Measurements from ENCODE around the gene PDLIM4.

The PDLIM4 gene

GRCh38 chr5:132238169-132238744, 19.2 kb upstream of the PDLIM4 start:
- no peaks in the 10 kb centered on the region for H3K27me3 ChIP-seq
- peaks cover 3 to 24% (median 14%) of the 10 kb centered on the region in 11 experiments; a peak in 19 of 22 replicates for H3K9me3 ChIP-seq (replicated peaks in 1 of 11)
- no peak for TF ChIP-seq Cebpa-rat (IDR thresholded peaks at IDR 0.05)
- no peak overlapping the region for H3K27ac ChIP-seq
- H3K36me3 ChIP-seq: no peaks in the 10 kb centered on the region
- H3K4me2 ChIP-seq: no peak overlapping the region
- no peaks in the 10 kb centered on the region for H4K20me1 ChIP-seq
- H3K9ac ChIP-seq: no peak overlapping the region
- H3K4me1 ChIP-seq: peaks cover 11 to 19% (median 14%) of the 10 kb centered on the region in 10 experiments; a peak in 16 of 20 replicates
- no peak overlapping the region for H3K4me3 ChIP-seq

- no peaks in the 10 kb centered on the region for H3K36me3 ChIP-seq
- no peak overlapping the region for H3K9ac ChIP-seq
- H3K4me2 ChIP-seq: no peak overlapping the region
- no peaks in the 10 kb centered on the region for H4K20me1 ChIP-seq
- H3K27me3 ChIP-seq: no peaks in the 10 kb centered on the region
- H3K27ac ChIP-seq: no peak overlapping the region
- peaks cover 10 to 31% (median 21%) of the 10 kb centered on the region in 11 experiments for H3K9me3 ChIP-seq (replicated peaks in 1 of 11)
- H3K4me3 ChIP-seq: no peak overlapping the region
- H3K4me1 ChIP-seq: peaks cover 11 to 23% (median 17%) of the 10 kb centered on the region in 10 experiments; a peak in 16 of 20 replicates
- no peak for TF ChIP-seq Cebpa-rat (IDR thresholded peaks at IDR 0.05)
Observed at GRCh38 chr5:132238901-132239500, 18.5 kb upstream of the PDLIM4 start.

- Histone ChIP-seq H3K4me1 (peaks cover 11 to 23% (median 17%) of the 10 kb centered on the region in 10 experiments; a peak in 16 of 20 replicates), H3K27ac (no peak overlapping the region), H3K9me3 (replicated peaks in 1 of 11) (peaks cover 18 to 39% (median 29%) of the 10 kb centered on the region in 11 experiments), H4K20me1 (no peaks in the 10 kb centered on the region), H3K36me3 (no peaks in the 10 kb centered on the region), H3K4me2 (no peak overlapping the region), H3K27me3 (no peaks in the 10 kb centered on the region), H3K4me3 (no peak overlapping the region), H3K9ac (no peak overlapping the region)
- no peak for TF ChIP-seq Cebpa-rat (IDR thresholded peaks at IDR 0.05)
Observed at GRCh38 chr5:132239776-132240175, 17.7 kb upstream of the PDLIM4 start.

GRCh38 chr5:132243366-132243977, 14.0 kb upstream of the PDLIM4 start:
- Histone ChIP-seq H3K36me3 (no peaks in the 10 kb centered on the region), H3K27ac (no peak overlapping the region), H3K9ac (no peak overlapping the region), H3K9me3 (replicated peaks in 1 of 11) (peaks cover 45 to 69% (median 54%) of the 10 kb centered on the region in 11 experiments), H4K20me1 (no peaks in the 10 kb centered on the region), H3K4me3 (no peak overlapping the region), H3K4me2 (peak overlapping the region in 7 of 11 experiments; percentile 4 to 38 (median 10); a peak in 9 of 22 replicates), H3K4me1 (peaks cover 3 to 15% (median 9%) of the 10 kb centered on the region in 10 experiments; a peak in 14 of 20 replicates), H3K27me3 (no peaks in the 10 kb centered on the region)
- no peak for TF ChIP-seq Cebpa-rat (IDR thresholded peaks at IDR 0.05)

- Histone ChIP-seq H3K36me3 (no peaks in the 10 kb centered on the region), H3K4me3 (no peak overlapping the region), H3K9ac (no peak overlapping the region), H3K4me1 (peaks cover 3 to 15% (median 9%) of the 10 kb centered on the region in 10 experiments; a peak in 14 of 20 replicates), H4K20me1 (no peaks in the 10 kb centered on the region), H3K4me2 (no peak overlapping the region), H3K9me3 (replicated peaks in 1 of 11) (peaks cover 45 to 67% (median 54%) of the 10 kb centered on the region in 11 experiments), H3K27me3 (no peaks in the 10 kb centered on the region), H3K27ac (no peak overlapping the region)
- no peak for TF ChIP-seq Cebpa-rat (IDR thresholded peaks at IDR 0.05)
Observed at GRCh38 chr5:132245593-132245992, 11.9 kb upstream of the PDLIM4 start.

GRCh38 chr5:132246806-132247205, 10.7 kb upstream of the PDLIM4 start:
- no peak overlapping the region for H3K27ac ChIP-seq
- H4K20me1 ChIP-seq: no peaks in the 10 kb centered on the region
- H3K4me2 ChIP-seq: no peak overlapping the region
- H3K36me3 ChIP-seq: no peaks in the 10 kb centered on the region
- peaks cover 42 to 61% (median 47%) of the 10 kb centered on the region in 11 experiments for H3K9me3 ChIP-seq (replicated peaks in 1 of 11)
- H3K27me3 ChIP-seq: no peaks in the 10 kb centered on the region
- no peak overlapping the region for H3K9ac ChIP-seq
- no peak overlapping the region for H3K4me3 ChIP-seq
- peaks cover 3 to 15% (median 12%) of the 10 kb centered on the region in 10 experiments; a peak in 15 of 20 replicates for H3K4me1 ChIP-seq
- TF ChIP-seq Cebpa-rat (IDR thresholded peaks at IDR 0.05): no peak

GRCh38 chr5:132250547-132250946, 6.9 kb upstream of the PDLIM4 start:
- H3K36me3 ChIP-seq: no peaks in the 10 kb centered on the region
- no peak overlapping the region for H3K9ac ChIP-seq
- no peak overlapping the region for H3K4me2 ChIP-seq
- peaks cover 11 to 27% (median 16%) of the 10 kb centered on the region in 11 experiments; a peak in 21 of 22 replicates for H3K9me3 ChIP-seq (replicated peaks in 1 of 11)
- peaks cover 0 to 15% (median 6%) of the 10 kb centered on the region in 10 experiments; a peak in 10 of 20 replicates for H3K4me1 ChIP-seq
- no peak for TF ChIP-seq Cebpa-rat (IDR thresholded peaks at IDR 0.05)
- H3K4me3 ChIP-seq: no peak overlapping the region
- H4K20me1 ChIP-seq: no peaks in the 10 kb centered on the region
- no peak overlapping the region for H3K27ac ChIP-seq
- H3K27me3 ChIP-seq: no peaks in the 10 kb centered on the region; a peak in 1 of 22 replicates

GRCh38 chr5:132251220-132251725, 6.2 kb upstream of the PDLIM4 start:
- no peak overlapping the region for H3K27ac ChIP-seq
- peaks cover 3 to 19% (median 9%) of the 10 kb centered on the region in 11 experiments; a peak in 18 of 22 replicates for H3K9me3 ChIP-seq (replicated peaks in 1 of 11)
- H4K20me1 ChIP-seq: no peaks in the 10 kb centered on the region
- peak overlapping the region in 2 of 11 experiments; percentile 4 to 46; a peak in 2 of 22 replicates for H3K4me2 ChIP-seq
- H3K36me3 ChIP-seq: no peaks in the 10 kb centered on the region
- no peak overlapping the region for H3K9ac ChIP-seq
- no peak overlapping the region for H3K4me3 ChIP-seq
- peaks cover 0 to 15% (median 6%) of the 10 kb centered on the region in 10 experiments; a peak in 10 of 20 replicates for H3K4me1 ChIP-seq
- H3K27me3 ChIP-seq: no peaks in the 10 kb centered on the region; a peak in 1 of 22 replicates
- no peak for TF ChIP-seq Cebpa-rat (IDR thresholded peaks at IDR 0.05)

GRCh38 chr5:132253008-132253441, 4.5 kb upstream of the PDLIM4 start:
- Histone ChIP-seq H3K9ac (no peak overlapping the region), H3K27ac (no peak overlapping the region), H3K9me3 (replicated peaks in 1 of 11) (0 out of 22 replicates have a peak, but pooled peaks cover 0 to 2% (median 0%) of the 10 kb centered on the region in 11 experiments), H3K4me2 (no peak overlapping the region), H3K4me3 (no peak overlapping the region), H3K27me3 (no peaks in the 10 kb centered on the region; a peak in 1 of 22 replicates), H3K4me1 (peaks cover 0 to 12% (median 2%) of the 10 kb centered on the region in 10 experiments; a peak in 11 of 20 replicates), H4K20me1 (no peaks in the 10 kb centered on the region), H3K36me3 (no peaks in the 10 kb centered on the region)
- no peak for TF ChIP-seq Cebpa-rat (IDR thresholded peaks at IDR 0.05)
